NCI-H146 treated with DMSO at 0.1 percent for 48 hours (cell line): ENCODE measurements around the gene MND1.

Experiments
- DNase-seq: peaks from one replicate; lab custom pipeline; 2025; ENCODE audit not compliant: unreplicated experiment; lab: John Stamatoyannopoulos, UW

MND1 gene, protein sequence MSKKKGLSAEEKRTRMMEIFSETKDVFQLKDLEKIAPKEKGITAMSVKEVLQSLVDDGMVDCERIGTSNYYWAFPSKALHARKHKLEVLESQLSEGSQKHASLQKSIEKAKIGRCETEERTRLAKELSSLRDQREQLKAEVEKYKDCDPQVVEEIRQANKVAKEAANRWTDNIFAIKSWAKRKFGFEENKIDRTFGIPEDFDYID

GRCh38 chr4:153344131-153345011 is at the start of gene MND1:
Gene MND1, plus strand, starts transcription at chr4:153344688. Its CDS starts 50 bp downstream, at chr4:153344738.
- DNase-seq, result peak; percentile 16

GRCh38 chr4:153295131-153295755 is 49.2 kb upstream of the MND1 start:
- no peak for DNase-seq

DNA sequence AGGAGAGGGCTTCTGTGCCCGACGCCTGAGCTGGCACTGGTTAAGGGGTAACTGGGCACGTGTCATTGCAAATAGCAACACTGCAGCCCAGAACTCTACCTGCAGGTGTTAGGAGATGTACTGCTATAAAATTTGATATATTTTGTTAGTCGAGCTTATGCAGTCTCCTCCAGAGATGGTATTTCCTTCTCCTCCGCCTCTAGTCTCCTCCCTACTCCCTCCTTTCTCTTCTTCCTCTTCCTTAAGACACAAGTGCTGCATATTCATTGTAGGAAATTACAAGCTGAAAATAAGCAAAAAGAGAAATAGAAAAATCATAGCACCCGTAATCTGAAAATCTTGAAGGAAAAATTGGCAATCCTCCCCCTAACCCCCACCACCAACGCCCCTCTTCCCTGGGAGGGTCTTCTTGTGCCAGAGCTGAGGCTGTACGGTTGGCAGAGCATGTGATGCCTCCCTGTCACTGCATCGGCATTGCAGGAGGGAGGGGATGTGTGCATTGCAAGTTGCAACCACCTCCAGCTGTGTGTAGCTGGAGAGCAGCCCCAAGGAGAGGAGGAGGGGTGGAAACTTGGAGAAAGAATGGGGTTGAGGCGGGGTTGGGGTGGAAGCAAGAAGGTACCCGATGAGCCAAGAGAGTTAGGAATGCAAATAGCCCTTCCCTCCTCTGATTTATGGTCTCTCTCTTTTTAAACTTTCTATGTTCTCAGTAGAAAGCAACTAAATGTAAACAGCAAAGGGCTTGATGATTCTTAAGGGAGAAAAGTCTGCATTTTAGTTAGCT is 48.3 kb upstream of the MND1 start:
- DNase-seq, result no peak

DNA sequence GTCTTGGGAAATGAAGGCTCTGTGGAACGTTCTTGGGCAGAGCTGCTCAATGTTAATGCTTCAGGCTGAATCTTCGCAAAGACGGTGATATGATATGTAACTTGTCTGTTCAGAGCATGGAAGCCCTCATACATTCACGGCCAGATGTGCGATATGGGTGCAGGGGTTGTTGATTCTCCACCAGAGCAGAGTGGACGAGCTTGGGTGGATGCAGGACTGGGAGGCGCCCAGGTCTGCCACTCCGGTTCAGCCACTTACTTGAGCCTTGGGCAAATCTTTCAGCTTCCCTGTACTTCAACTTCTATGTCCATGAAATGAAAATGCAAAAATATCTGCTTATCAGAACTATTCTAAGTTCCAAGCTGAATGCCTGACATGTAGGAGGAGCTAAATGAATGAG is 47.4 kb upstream of the MND1 start:
- no peak for DNase-seq

- no peak for DNase-seq
Observed at GRCh38 chr4:153310793-153311192, 33.7 kb upstream of the MND1 start.

- no peak for DNase-seq
Observed at GRCh38 chr4:153314915-153315314, 29.6 kb upstream of the MND1 start.

DNA sequence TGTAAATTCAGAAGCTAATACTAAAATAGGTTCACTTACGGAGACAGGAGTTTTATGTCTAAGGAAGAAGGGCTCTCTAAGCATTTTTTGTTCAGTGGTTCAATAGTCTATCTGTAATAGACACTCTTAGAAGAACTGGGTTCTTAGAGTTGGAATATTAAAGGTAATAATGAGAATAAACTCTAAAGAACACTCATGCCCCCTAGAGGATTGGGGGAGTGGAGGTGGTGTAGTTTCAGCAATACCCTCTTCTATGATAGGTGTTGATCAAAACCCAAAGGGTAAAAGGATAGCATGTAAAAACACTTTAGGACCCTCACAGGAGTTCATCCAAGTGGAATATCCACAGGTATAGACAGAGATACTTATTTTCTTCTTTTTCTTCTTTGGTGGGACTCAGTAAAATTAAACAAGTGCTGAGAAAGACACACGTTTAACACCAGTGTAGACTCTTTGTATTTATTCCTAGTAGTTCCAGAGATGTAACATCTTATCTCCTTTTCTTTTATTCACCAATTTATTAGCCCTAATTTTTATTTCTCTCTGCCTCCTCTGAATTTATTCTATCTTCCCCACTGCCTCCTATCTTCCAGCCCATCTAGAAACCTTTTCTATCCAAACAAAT is 25.7 kb upstream of the MND1 start:
- no peak for DNase-seq

- no peak for DNase-seq
Observed at GRCh38 chr4:153322791-153323190, 21.7 kb upstream of the MND1 start.

GRCh38 chr4:153324046-153324445 is 20.4 kb upstream of the MND1 start:
- no peak for DNase-seq

GRCh38 chr4:153325558-153325957 is 18.9 kb upstream of the MND1 start:
- DNase-seq, result no peak

GRCh38 chr4:153326513-153326912 is 18.0 kb upstream of the MND1 start:
- no peak for DNase-seq

DNA sequence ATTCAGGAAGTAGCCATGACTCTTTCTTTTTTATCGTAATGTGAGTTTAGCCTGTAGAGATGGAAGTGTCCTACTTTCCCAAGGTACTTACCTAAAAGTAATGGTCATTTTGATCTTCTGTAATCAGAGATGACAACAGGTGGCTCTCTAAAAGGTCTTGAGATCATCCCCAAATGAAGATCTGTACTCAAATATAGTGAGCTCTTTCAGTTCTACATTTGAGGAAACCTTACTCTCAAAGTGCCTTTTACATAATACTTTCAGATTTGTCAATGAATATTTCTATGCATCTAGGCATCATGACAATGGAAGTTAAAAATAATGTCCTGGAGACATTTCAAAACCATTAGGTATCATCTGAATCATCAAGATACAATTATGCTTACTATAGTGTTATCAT is 17.2 kb upstream of the MND1 start:
- no peak for DNase-seq

- no peak for DNase-seq
Observed at GRCh38 chr4:153332936-153333335, 11.6 kb upstream of the MND1 start.

- DNase-seq, result no peak
Observed at GRCh38 chr4:153333874-153334273, 10.6 kb upstream of the MND1 start.

GRCh38 chr4:153335665-153336064 is 8.8 kb upstream of the MND1 start:
- no peak for DNase-seq

GRCh38 chr4:153337686-153338085 is 6.8 kb upstream of the MND1 start:
- no peak for DNase-seq

- no peak for DNase-seq
Observed at GRCh38 chr4:153341575-153342090, 2.9 kb upstream of the MND1 start.

DNA sequence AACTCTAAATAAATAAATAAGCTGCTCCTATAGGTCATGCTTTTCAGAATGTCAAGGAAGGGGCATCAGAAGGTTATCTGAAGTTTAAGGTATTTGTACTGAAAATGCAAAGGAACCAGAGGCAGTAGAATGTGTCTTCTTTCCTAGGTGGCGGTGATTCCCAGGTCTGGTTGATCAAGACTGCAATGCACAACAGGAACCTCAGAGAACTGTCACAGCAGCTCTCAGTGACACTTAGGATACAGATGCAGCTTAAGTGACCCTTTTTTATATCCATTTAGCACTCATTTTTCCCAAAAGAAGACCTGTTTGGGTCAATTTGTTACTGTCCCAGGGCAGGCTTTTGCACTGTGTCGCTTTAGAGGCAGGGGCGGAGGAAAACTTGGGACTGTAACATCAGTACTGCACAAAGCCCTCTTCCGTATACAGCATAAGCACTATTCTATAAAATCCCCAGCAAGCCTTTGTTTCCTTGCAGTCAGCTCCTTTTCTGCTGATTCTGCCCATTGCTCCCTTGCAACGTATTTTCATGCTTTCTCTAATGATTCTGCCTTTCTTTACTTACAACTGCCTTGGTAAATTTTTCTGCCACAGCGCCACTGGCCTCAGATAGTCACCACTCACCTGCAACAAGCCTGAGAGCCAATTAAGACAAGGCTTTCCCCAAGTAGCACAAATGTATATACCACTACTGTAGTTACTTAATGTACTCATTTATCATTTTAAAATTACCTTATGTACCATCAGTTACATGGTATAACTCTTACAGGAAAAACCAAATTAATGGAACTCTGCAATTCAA is 1.5 kb upstream of the MND1 start:
- no peak for DNase-seq

DNA sequence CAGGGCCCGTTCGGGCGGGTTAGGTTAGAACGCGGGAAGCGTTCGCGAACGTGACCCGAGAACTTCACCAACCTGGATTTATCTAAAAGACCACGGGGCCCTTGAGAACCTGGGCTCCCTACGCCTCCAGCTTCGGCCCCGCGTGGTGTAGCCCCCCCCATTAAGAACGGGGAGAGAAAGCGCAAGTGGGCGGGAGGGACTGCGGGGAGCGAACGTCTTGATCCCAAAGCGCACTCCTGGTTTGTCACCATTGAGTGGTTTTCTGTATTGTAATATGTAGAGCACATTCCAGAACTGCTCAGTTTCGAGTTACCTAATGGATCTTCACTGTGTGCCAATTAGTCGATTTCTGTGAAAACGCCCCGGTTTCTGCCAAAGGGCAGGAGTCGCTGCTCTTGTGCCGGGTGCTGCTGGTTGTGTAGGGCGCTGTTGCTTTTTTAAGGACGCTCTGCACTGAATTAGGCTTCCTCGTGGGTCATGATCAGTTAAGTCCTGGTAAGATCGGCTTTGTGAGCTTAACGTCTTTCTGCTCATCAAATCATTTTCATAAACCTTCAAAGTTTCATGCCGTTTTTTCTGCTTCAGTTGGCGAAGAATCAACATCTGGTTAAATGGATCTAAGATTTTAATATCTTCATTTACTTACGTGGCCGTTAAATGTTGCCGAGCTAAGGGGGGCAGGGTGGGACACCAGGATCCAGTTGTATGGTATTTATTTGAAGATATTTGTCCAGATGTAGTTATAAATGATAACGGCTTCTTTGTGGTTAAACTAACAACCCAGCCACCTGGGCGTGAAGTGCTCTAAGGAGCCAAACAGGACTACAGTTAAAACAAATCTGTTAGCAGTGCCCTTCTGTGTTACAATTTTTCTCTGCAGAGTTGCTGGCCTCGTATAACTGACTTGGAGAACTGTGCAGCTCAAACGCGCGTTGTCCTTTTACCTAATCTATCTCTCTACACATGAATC is 809 bp downstream of the MND1 start:
- DNase-seq, result peak; percentile 10
